22Rv1 (cell line): ENCODE data around the gene KLK8.

Experiments
- CTCF ChIP-seq: fragments of 450-650 bp; IDR thresholded peaks from 2 replicates; pipeline ENCODE4 v1.5.1; 2017; ENCODE audit warnings: mild to moderate bottlenecking
- ZFX ChIP-seq: fragments of 450-650 bp; IDR thresholded peaks from 2 replicates; pipeline ENCODE4 v1.6.1; 2017; ENCODE audit warnings: antibody characterized with exemption, borderline replicate concordance

- TF ChIP-seq ZFX (no peak), CTCF (no peak)
These were observed 38.7 kb upstream of the KLK8 start for GRCh38 chr19:51040151-51040550.
